Pons (tissue), 1 donor: Measurements from ENCODE around the gene VENTX.
A peak's percentile ranks its signal among the peaks of the same experiment; 100 is the strongest.
"Not testable (repeated sequence)": the region's sequence is repeated elsewhere in the genome, so short reads cannot be mapped to it uniquely, and the experiment has no call there.

ENCODE experiments used
- DNase-seq: peaks from one replicate; pipeline ENCODE4 v3.0.0-alpha.2; 2016; ENCODE audit warnings: low spot score

The VENTX gene

GRCh38 chr10:133214468-133215410 lies 22.9 kb upstream of the VENTX start:
- no peak for DNase-seq

DNA sequence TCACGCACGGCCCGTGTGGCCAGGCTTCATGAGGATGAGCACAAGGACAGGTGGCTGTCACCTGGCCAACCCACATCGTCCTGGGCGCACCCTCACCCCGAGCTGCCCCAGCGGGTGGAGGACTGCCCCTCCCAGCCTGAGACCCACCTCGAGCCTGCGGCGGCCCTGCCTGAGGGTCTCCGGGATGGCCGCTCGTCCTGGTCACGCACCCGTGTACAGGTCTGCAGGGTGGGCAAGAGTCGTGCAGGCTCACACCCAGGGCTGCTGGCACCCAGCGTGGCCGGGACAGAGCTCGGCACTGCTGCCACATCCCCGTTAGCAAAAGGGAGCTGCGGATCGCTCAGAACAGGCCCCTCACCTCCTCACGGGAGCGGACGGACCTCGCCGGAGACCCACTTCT lies 22.1 kb upstream of the VENTX start:
- no peak for DNase-seq

DNA sequence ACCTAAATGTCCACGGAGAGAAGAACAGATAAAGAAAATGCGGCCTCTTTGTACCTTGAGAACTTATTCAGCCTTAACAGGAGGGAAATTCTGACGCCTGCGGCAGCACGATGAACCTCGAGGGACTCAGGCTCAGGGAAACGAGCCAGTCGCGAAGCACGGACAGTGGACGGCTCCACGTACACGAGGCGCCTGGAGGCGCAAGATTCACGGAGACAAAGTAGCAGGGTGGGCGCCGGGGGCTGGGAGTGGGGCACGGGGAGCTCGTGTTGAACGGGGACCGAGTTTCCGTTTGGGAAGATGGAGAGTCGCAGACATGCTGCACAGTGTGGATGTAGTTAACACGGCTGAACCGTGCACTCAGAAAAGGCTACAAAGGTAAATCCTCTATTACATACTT lies 20.9 kb upstream of the VENTX start:
- no peak for DNase-seq

DNA sequence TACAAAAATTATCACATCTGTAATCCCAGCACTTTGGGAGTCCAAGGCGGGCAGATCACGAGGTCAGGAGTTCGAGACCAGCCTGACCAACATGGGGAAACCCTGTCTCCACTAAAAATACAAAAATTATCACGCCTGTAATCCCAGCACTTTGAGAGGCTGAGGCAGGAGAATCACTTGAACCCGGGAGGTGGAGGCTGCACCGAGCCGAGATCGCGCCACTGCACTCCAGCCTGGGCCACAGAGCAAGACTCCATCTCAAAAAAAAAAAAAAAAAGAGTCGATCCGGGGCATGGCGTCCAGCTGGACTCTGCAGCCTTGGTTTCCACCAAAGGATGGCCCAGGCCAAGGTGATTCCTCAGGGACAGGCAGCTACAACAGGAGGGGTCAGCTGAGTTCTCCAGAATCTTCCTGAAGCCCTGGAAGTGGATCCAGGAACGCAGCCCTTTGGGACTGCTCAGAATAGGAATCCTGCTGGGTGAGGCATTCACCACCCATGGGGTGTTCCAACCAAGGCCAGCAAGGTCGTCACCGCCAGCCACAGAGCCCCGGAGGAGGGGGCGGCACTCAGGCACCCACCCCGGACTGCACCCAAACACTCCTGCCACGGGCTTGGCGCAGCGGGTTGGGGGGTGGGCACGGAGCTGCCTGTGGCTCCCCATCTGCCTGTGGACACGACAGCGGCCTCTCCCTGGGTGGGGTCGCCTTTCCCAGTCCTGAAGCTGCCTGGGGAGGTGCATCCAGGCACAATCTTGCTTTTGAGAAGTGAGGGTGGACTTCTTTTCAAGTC lies 19.7 kb upstream of the VENTX start:
- DNase-seq, result no peak

DNA sequence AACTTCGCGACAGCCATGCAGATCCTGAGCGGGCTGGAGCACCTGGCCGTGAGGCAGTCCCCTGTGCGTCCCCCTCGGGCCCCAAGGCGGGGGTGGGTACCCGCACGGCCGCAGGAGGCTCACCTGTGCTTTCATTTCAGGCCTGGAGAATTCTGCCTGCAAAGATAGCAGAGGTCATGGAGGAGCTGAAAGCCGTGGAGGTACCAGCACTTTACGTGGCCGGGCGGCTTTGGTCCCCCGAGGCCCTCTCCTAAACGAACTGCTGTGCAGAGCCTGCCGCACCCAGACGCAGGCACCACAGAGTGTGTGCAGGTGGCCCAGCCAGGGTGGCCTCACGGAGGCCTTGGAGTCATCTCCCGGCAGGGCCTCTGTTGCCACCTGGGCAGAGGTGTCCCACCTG lies 18.8 kb upstream of the VENTX start:
- DNase-seq, result no peak

GRCh38 chr10:133219782-133220181 lies 17.9 kb upstream of the VENTX start:
- no peak for DNase-seq

GRCh38 chr10:133221331-133221730 lies 16.3 kb upstream of the VENTX start:
- no peak for DNase-seq

GRCh38 chr10:133221756-133222155 lies 15.9 kb upstream of the VENTX start:
- not testable (repeated sequence) for DNase-seq

DNA sequence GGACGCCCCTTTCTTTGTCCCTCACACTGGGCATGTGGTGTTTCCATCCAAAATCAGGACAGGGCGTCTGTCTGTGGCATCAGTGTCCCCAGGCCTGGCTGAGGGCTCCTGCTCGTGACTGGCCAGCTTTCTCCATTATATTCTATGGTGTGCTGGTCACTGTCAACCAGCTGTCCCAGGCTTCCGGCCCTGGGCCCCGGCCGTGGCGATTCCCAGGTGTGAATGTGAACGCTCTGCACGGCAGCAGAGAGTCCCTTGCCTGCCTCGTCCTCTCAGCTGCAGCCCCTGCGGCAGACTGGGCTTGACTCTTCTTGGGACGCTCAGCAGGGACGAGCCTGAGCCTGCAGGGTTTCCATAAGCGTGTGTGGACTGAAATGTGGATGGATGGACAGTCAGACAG lies 13.6 kb upstream of the VENTX start:
- no peak for DNase-seq

DNA sequence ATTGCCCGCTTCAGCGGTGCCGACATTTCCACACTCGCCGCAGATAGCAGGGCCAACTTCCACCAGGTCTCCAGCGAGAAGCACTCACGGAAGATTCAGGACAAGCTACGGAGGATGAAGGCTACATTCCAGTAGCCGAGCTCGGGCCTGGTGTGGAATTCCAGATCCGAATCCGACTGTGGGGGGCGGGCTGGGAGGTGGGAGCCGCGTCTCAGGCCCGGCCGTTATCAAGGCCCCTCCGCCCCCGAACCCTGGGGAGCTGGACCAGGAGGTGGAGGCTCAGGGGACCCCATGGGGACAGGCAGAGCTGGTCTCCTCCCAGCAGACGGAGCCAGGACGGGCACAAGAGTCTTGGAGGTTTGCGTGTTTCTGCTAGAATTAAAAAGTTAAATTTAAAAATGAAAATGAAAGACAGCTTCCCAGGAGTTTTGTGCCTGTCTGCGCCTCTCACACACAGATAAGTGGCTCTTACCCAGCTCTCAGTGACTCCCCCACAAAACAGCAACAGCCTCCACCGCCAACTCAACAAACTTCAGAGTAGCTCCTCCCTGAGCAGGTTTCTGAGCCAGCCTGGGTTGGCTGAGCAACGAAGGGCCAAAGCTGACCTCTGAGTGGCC lies 12.8 kb upstream of the VENTX start:
- peak; percentile 9 for DNase-seq

DNA sequence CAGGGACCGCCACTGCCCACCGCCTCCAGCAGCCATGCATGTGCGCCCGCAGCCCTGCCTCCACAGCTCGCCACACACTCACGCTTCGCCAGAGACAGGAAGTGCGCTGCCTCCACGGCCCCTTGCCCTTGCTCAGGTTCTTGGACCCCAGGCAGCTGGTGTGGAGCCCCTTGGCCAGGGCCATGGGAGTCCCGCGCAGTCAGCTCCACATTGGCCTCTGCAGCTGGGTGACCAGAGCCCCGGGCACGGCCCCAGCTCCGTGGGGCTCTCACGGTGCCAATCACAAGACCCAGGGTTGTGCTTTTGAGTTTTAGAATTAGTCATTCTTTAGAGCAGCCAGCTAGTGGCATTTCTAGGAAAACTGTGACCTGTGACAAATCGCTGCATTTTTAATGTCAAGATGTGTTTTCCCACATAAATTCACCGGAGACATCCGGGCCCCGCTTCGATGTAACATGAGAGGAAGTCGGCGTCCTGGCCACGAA lies 11.9 kb upstream of the VENTX start:
- DNase-seq, result no peak

DNA sequence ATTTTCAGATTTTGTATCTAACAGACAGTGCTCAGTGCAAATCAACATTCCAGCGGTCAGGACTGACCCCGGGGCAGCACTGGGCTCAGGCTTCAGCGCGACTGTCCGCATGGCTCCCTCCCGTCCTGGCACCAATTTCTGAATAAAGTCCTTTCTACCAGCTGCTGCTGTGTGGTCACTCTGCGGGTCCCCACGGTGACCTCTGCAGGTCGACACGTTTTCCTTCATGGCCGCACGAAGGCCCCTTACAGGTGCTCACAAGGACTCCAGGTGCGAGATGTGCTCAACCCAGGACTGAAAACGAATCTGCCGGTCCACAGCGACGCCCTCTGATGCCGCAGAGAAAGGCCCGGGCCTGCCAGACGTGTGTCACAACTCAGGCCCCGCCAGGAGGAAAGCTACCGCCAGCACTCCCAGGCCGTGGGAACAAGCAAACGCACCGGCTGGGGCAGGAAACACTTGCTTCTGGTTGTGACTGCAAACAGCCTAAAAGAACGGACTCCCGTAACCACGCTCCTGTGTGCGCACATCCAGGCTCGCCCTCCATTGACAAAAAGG lies 11.3 kb upstream of the VENTX start:
- DNase-seq, result no peak

GRCh38 chr10:133227256-133227655 lies 10.4 kb upstream of the VENTX start:
- DNase-seq, result no peak

GRCh38 chr10:133229265-133230043 lies 8.2 kb upstream of the VENTX start:
- DNase-seq, result no peak

DNA sequence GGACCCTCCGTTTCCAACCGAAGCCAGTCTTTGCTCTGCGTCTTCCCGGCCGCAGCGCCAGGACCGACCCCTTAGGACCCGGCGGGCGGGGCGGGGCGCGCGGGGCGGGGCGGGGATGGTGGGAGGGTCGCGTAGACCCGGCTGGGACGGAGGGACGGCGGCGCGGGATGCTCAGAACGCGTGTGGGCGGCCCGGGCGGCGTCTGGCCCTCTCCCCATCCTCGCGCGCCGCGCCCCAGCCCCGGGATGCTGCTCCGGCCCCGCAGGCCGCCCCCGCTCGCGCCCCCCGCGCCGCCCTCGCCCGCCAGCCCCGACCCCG lies 7.7 kb upstream of the VENTX start, which contains the start of gene UTF1:
UTF1 (plus strand) TSS at position 174 of the 318 bp plus-strand sequence; CDS start at position 246, 72 bp downstream.
- no peak for DNase-seq

DNA sequence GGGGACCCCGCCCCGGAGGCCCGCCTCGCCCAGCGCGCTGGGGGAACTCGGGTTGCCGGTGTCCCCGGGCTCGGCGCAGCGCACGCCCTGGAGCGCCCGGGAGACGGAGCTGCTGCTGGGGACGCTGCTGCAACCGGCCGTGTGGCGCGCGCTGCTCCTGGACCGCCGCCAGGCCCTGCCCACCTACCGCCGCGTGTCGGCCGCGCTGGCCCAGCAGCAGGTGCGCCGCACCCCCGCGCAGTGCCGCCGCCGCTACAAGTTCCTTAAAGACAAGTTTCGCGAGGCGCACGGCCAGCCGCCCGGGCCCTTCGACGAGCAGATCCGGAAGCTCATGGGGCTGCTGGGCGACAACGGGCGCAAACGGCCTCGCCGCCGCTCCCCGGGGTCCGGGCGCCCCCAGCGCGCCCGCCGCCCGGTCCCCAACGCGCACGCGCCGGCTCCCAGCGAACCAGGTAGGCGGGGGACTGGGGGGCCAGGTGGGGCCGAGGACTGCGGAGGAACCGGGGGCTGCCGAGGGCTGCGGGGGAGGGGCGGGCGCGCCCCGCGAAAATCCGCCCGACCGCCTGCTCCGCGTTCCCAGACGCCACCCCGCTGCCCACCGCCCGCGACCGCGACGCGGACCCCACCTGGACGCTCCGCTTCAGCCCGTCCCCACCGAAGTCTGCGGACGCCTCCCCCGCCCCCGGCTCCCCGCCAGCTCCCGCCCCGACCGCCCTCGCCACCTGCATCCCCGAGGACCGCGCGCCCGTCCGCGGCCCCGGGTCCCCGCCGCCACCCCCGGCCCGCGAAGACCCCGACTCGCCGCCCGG lies 7.1 kb upstream of the VENTX start:
- DNase-seq, result no peak

DNA sequence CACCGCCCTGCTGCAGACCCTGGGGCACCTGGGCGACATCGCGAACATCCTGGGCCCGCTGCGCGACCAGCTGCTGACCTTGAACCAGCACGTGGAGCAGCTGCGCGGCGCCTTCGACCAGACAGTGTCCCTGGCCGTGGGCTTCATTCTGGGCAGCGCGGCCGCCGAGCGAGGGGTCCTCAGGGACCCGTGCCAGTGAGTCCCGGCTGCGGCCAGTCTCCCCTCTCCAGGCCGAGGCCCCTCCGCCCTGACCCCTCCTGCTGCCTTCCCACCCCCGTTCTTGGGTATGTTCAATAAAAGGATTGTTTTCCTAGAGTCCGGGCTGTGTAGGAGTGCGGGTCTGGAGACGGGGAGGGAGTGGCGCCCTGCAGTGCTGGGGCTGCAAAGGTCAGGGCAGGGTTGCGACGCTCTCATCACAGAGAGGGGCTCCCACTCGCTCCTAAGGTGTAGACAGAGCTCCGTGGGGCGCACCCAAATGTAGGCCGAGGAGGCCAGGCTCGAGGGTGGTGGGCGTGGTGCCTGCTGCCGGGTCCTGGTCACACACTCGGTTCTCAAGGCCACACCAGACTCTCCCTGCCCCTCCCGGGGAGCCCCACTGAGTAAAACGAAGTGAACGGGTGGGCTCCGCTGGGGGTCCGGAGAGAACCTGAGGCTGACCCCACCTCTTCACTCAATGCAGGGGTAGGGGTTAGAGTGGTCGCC lies 6.3 kb upstream of the VENTX start:
- DNase-seq, result no peak

GRCh38 chr10:133231946-133232574 lies 5.6 kb upstream of the VENTX start:
- no peak for DNase-seq

GRCh38 chr10:133234796-133235195 lies 2.9 kb upstream of the VENTX start:
- DNase-seq, result not testable (repeated sequence)
